ENCODE results near the gene GPR142. TPM values are rescaled to one million over a fixed set of nuclear protein-coding genes. Genes with fewer than 3 reads are reported as not detected.

GPR142 gene
- total and polyA plus RNA-seq, 2 of the 8 experiments (the other 6 are each of a cell fraction or from before 2014, with no cell fraction given): 0.05 TPM; not detected in 1

DNA sequence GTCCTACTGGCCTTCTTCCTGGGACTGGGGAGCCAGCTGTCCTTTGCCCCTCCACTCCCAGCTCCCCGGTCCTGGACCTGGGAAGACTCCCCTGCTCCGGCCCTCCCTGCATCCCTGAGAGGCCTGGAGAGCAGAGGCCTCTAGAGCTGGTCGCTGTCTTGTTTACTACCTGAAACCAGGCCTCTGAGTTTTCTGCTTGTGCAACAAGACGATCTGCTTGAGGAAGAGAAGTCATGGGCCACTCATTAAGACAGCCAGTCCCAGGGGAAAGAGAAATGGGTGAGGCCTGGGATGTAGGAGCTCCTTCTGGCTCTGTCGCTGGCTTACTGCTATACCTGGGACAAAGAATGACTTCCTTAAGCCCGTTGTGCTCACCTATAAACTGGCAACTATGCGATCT lies 34.7 kb downstream of the GPR142 start:
- H2BK15ac ChIP-seq (ENCODE audit: low read length): no peak overlapping the region
- H4K8ac ChIP-seq (ENCODE audit: extremely low read depth, insufficient read depth, low read length): no peak overlapping the region
- WGBS, 2 experiments (ENCODE audit: extremely low coverage in 1 of 2, insufficient coverage in 1 of 2, insufficient read length in 1 of 2, insufficient replicate concordance in 2 of 2, low coverage in 1 of 2, low lambda C conversion rate in 2 of 2, missing lambda C conversion rate in 1 of 2): 93% methylated on average over 7 of the region's 7 CpGs; no CpG with 5 or more reads in 1 of the 2 experiments
- DNase-seq (ENCODE audit: low read depth in 1 of 2, low spot score in 2 of 2) (no peak), FAIRE-seq (no peak)
- H3K4me2 ChIP-seq (ENCODE audit: insufficient read depth in 1 of 2, low read depth in 2 of 2, low read length in 2 of 2): no peak overlapping the region
- H3K4me1 ChIP-seq (replicated peaks in 1 of 4; ENCODE audit: control insufficient read depth in 3 of 4, insufficient read depth in 4 of 4, low read length in 3 of 4): peaks cover 3 to 17% (median 14%) of the 10 kb centered on the region in 4 experiments
- H4K20me1 ChIP-seq (replicated peaks in 1 of 2; ENCODE audit: control insufficient read depth in 1 of 2, insufficient read depth in 2 of 2, low read length in 2 of 2): no peaks in the 10 kb centered on the region
- CTCF ChIA-PET (ENCODE audit: partially characterized antibody): interaction anchor here (0.8 to 7.4 kb wide), 6 partner anchors 8 to 168 kb away, joined by 3 to 47 read pairs (median 4); no protein-coding TSS in a partner anchor
- H3K36me3 ChIP-seq (ENCODE audit: control insufficient read depth in 2 of 4, insufficient read depth in 4 of 4, low read length in 3 of 4): no peaks in the 10 kb centered on the region
- H3K4ac ChIP-seq (replicated peaks; ENCODE audit: insufficient read length, low read depth, low read length): no peak overlapping the region
- H2BK12ac ChIP-seq (ENCODE audit: low read depth, low read length): no peak overlapping the region
- no peak overlapping the region for H3K14ac ChIP-seq (ENCODE audit: insufficient read length)
- H3K27ac ChIP-seq (ENCODE audit: low read depth, low read length): no peak overlapping the region
- H4K5ac ChIP-seq (ENCODE audit: insufficient read length, low read depth, low read length): no peak overlapping the region
- H3K56ac ChIP-seq (replicated peaks; ENCODE audit: insufficient read length, low read depth, low read length): no peak overlapping the region
- no peaks in the 10 kb centered on the region for H3K79me1 ChIP-seq (ENCODE audit: low read depth, low read length)
- no peak overlapping the region for H2BK5ac ChIP-seq (ENCODE audit: low read depth, low read length)
- H3K23me2 ChIP-seq (ENCODE audit: low read depth, low read length): no peaks in the 10 kb centered on the region; the same call in 1 of the 2 replicates
- no peak overlapping the region for H3K23ac ChIP-seq (ENCODE audit: insufficient read length)
- no peak overlapping the region for H2AFZ ChIP-seq (ENCODE audit: low read length)
- H2AK5ac ChIP-seq (ENCODE audit: low read depth, low read length): no peak overlapping the region
- no peak overlapping the region for H2BK120ac ChIP-seq (replicated peaks; ENCODE audit: low read depth, low read length)
- no peak overlapping the region for H4K91ac ChIP-seq (replicated peaks; ENCODE audit: insufficient read length, low read length)
- no peak overlapping the region for H3K9ac ChIP-seq (replicated peaks in 1 of 4; ENCODE audit: extremely low read depth in 1 of 4, low read depth in 3 of 4, low read length in 3 of 4)
- H3K27me3 ChIP-seq (replicated peaks in 1 of 4; ENCODE audit: control insufficient read depth in 3 of 4, extremely low read depth in 1 of 4, insufficient read depth in 3 of 4, low read length in 3 of 4): no peaks in the 10 kb centered on the region
- H3K9me3 ChIP-seq (ENCODE audit: insufficient read depth in 2 of 2, low read depth in 1 of 2, low read length in 1 of 2): no peaks in the 10 kb centered on the region
- no peak for TF ChIP-seq SRF (IDR thresholded peaks at IDR 0.05; ENCODE audit: low read depth, low read length)
- no peak for TF ChIP-seq HDAC6 (IDR thresholded peaks at IDR 0.05; ENCODE audit: low read depth, low read length)
- TF ChIP-seq SIX5 (IDR thresholded peaks at IDR 0.05; ENCODE audit: low read depth, low read length): no peak
- TF ChIP-seq, protein P1, sequence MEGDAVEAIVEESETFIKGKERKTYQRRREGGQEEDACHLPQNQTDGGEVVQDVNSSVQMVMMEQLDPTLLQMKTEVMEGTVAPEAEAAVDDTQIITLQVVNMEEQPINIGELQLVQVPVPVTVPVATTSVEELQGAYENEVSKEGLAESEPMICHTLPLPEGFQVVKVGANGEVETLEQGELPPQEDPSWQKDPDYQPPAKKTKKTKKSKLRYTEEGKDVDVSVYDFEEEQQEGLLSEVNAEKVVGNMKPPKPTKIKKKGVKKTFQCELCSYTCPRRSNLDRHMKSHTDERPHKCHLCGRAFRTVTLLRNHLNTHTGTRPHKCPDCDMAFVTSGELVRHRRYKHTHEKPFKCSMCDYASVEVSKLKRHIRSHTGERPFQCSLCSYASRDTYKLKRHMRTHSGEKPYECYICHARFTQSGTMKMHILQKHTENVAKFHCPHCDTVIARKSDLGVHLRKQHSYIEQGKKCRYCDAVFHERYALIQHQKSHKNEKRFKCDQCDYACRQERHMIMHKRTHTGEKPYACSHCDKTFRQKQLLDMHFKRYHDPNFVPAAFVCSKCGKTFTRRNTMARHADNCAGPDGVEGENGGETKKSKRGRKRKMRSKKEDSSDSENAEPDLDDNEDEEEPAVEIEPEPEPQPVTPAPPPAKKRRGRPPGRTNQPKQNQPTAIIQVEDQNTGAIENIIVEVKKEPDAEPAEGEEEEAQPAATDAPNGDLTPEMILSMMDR (IDR thresholded peaks at IDR 0.05; ENCODE audit: control extremely low read depth in 1 of 3, insufficient read depth in 1 of 3, low read depth in 1 of 3, low read length in 3 of 3): no peak
- TF ChIP-seq SP4 (IDR thresholded peaks at IDR 0.05; ENCODE audit: low read length): no peak
- no peak for TF ChIP-seq POU5F1 (IDR thresholded peaks at IDR 0.05; ENCODE audit: low read depth, low read length)
- TF ChIP-seq KDM4A (IDR thresholded peaks at IDR 0.05; ENCODE audit: low read depth, low read length, severe bottlenecking): no peak
- no peak for TF ChIP-seq KDM5A (IDR thresholded peaks at IDR 0.05; ENCODE audit: low read length)
- TF ChIP-seq CBX5 (IDR thresholded peaks at IDR 0.05; ENCODE audit: low read depth, low read length): no peak
- no peak for TF ChIP-seq CBX8 (IDR thresholded peaks at IDR 0.05; ENCODE audit: borderline replicate concordance, low read depth, low read length)
- H3K4me3 ChIP-seq (ENCODE audit: extremely low read depth in 1 of 4, insufficient read depth in 2 of 4, low read depth in 3 of 4, low read length in 4 of 4): no peak overlapping the region
- H2BK20ac ChIP-seq (ENCODE audit: low read length): no peak overlapping the region
- POLR2A ChIA-PET (ENCODE audit: partially characterized antibody): no interaction called here
- no peak overlapping the region for H3K18ac ChIP-seq (ENCODE audit: extremely low read depth, low read length)
- H3K79me2 ChIP-seq (ENCODE audit: control insufficient read depth in 1 of 2, insufficient read depth in 2 of 2, low read length in 2 of 2): no peaks in the 10 kb centered on the region

All from H1 (cell line).